HG03045 (cell line): ENCODE data around the gene FAM110D.

Source experiments
- ATAC-seq: cut with Tn5 transposase; IDR thresholded peaks from one replicate; pipeline ENCODE4 v1.9.1; 2021; ENCODE audit warnings: mild to moderate bottlenecking, moderate library complexity; ENCODE audit not compliant: unreplicated experiment

Gene FAM110D

DNA sequence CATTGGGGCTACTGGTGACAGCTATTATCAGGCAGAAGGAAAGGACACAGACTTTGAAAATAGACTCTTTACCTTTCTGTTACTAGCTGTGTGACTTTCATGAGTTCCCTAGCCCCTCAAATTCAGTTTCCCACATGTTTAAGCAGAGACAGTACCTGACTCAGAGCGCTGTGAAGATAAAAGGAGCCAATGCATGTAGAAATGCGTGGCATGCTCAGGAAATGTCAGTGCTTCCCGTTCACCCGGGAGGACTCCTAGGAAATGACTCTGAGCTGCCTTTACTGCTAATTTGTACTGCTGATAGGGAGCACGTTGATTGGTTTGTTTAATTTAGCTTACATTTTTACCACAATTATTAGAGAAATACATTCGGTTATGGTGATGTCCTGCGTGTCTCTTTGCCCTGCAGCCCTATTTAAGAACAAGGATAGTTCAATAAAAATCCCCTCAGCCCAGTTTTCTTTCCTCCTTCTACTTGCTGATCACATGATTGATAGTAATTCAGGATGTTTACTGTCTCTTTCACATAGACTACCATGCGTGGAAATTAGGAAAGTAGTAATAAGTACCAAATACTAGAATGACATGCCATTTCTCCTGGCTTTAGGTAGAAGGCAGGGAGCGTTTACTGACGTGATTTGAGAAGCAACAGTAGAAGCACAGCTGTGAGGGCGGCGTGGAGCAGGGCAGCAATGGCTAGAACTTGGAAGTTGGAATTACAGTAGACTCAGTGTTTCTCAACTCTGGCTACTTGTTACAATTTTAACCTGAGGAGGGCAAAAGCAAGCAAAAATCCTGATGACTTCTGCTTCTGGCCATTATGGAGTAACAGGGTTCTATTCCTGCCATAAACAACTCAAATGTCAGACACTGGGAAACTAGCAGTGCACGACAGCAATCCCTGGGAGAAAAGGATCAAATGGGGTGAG is 31.4 kb upstream of the FAM110D start:
- no peak for ATAC-seq

DNA sequence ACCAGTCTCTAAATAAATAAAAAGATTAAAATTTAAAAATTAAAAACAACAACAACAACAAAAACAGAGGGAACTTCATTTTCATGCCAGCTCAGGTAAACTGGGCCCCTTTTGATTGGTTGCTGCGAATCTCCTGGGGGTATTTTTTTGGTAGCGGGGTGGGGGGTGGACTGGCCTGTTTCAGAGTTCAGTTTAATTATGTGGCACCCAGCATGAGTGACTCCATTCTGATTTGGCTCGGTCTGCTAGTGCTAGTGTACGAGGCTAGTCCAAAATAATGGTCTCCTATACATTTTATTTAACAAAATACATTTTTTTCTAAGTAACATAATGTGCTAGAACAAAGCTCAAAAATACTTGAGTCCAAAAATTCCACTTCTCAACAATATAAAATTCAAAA is 29.1 kb upstream of the FAM110D start:
- no peak for ATAC-seq

DNA sequence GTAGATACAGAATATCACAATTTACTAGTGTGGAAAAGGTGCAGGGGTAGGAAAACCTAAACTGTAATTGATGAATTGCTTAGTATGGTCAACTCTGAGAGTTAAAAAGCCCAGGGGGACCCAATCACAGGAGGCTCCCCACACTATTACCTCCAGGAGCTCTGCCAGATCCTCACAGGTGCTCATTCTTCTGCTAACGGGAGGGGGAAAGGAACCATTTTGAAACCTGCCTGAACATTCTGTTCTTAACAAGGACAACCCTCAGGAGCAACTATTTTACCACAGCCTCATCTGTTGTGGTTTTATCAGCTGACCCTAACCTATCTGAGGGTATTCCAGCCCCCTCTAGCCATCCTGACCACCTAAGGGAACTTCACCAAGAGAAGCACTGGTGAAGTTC is 28.2 kb upstream of the FAM110D start:
- no peak for ATAC-seq

DNA sequence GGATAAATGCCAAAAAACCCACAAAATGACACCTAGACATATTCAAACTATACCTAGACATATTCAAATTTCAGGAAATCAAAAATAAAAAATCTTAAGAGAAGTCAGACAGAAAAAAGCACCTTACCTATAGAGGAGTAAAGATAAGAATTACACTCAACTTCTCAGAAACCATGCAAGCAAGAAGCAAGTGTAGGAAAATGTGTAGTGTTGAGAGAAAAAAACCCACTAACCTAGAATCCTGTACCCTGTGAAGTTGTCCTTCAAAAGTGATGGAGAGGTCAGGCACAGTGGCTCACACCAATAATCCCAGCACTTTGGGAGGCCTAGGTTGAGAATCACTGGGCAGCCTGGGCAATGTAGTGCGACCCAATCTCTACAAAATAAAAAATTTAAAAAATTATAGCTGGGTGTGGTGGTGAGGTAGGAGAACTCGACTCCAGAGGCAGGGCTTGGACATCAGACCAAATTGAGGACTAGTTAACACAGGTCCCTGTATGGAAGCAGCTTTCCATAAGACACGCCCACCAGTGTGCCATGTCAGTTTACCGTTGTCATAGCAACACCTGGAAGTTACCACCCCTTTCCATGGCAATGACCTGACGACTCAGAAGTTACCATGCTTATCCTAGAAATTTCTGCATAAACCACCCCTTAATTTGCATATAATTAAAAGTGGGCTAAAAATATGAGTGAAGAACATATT is 26.6 kb upstream of the FAM110D start:
- no peak for ATAC-seq

DNA sequence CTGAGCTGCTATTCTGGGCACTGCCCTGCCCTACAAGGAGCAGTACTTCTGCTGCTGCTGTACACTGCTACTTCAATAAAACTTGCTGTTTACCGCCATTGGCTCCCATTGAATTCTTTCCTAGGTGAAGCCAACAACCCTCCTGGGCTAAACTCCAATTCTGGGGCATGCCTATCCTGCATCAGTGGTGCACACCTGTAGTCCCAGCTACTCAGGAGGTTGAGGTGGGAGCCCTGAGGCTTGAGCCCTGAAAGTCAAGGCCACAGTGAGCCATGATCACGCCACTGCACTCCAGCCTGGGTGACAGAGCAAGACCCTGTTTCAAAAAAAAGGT is 26.1 kb upstream of the FAM110D start:
- no peak for ATAC-seq

DNA sequence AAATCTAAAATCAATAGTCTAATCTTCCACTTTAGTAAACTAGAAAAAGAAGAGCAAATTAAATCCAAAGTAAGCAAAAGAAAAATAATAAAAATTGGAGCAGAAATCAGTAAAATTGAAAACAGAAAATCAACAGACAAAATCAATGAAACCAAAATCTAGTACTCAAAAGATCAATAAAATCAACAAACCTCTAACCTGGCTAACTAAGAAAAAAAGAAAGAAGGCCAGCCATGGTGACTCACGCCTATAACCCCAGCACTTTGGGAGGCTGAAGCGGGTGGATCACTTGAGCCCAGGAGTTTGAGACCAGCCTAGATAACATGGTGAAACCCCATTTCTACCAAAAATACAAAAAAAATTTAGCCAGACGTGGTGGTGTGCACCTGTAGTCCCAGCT is 24.4 kb upstream of the FAM110D start:
- no peak for ATAC-seq

DNA sequence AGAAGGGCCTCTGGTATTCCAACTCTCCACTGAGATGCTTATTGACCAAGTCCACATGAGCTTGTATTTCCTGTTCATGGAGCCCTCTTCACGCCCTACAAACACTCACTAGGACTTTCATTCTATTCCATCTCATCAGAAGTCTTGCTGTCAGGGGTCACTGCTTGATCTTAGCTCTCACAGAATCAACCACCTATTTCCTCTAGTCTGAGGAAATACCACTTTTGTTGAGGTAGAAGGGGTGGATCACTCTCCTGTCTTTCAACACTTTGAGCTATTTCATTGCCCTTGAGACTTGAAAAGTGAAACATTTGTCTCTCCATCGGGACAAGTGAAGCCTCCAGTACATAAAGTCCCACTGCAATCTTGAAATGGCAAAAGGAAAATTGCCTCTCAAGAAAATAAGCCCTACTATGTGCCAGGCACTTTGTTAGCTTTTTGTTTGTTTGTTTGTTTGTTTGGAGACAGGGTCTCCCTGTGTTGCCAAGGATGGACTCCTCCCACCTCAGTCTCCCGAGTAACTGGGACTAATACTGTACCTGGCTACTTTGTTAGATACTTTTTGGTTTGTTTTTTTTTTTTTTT is 19.8 kb upstream of the FAM110D start:
- no peak for ATAC-seq

DNA sequence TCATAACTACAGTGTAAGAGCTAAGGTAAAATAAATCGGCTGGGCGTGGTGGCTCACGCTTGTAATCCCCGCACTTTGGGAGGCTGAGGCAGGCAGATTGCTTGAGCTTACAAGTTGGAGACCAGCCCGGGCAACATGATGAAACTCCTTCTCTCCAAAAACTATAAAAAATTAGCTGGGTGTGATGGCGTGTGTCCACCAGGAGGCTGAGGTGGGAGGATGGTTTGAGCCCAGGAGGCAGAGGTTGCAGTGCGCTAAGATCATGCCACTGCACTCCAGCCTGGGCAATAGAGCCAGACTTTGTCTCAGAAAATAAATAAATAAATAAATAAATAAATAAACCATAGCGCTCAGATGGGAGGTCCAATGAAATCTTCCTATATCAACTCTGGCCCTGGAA is 16.7 kb upstream of the FAM110D start:
- ATAC-seq = no peak

DNA sequence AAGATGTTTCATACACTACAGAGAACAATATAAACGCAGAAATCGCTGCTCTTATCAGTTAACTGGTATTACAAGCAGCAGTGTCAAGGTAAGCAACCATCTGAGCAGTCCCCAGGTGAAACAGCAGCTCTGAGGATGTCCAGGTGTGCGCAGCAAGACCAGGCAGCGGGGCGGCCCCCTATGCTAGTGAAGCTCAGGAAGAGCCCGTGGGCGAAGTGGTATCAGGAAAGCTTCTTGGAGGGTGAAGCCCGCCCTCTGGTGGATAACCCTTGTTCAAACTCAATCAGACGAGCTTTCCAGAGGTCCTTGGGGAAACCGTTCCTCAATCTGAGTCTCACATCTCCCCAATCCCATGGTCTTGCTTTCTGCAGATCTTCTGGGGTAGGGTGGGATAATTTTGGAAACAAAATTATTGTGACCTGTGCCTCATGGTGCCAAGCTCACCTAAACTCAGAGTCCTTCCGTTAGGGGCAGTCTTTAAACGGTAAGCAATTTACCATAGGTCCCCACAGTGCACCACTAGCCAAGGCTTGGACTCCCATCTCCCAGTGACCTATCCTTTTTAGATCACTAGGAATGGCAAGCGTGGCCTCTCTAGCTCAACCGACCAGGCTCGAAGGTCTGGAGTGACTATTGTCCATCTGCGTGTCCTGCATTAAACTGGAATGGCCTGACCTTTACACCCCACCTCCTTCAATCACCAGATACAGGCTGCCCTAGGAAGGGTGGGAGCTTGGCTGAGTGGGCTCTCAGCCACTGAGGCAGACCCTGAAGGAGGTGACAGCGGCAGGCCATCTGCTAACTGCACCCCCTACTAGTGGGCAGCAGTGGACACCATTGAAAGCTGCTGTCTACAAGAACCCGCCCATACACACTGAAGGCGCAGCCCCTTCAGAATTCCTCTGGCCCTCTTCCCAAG is 13.6 kb upstream of the FAM110D start:
- no peak for ATAC-seq

DNA sequence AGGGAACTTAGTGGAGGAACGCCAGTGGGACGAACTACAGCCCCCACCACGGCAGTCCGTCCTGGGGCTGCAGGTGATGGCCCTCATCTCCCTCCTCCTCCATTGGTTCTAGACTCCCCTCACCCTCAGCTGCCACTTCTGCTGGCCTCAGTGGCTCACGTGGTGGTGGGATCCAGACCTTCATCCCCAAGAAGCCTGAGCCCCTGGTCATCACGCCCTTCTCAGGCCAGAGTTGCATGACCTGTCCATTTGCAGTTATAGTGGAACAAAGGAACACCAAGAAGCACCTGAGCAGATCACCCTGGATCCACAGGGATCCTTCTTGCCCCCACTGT is 13.0 kb upstream of the FAM110D start:
- ATAC-seq = no peak

DNA sequence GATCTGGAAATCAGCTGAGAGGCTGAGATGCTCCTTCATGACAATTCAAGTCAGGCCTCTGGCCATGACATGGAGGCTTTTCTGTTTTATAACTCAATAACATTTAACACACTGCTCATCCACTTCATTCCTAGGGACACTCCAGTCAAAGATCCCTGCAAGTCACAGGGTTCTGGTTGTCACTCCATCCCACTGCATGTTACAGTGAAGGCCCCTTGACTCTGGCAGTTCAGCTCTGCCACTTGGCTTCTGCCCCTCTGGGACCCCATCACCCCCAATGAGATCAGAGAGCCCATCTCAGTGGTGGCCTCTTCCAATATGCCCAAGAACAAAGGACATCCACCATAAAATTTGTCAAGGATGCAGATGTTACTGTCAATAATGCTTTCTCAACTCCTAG is 10.0 kb upstream of the FAM110D start:
- no peak for ATAC-seq

DNA sequence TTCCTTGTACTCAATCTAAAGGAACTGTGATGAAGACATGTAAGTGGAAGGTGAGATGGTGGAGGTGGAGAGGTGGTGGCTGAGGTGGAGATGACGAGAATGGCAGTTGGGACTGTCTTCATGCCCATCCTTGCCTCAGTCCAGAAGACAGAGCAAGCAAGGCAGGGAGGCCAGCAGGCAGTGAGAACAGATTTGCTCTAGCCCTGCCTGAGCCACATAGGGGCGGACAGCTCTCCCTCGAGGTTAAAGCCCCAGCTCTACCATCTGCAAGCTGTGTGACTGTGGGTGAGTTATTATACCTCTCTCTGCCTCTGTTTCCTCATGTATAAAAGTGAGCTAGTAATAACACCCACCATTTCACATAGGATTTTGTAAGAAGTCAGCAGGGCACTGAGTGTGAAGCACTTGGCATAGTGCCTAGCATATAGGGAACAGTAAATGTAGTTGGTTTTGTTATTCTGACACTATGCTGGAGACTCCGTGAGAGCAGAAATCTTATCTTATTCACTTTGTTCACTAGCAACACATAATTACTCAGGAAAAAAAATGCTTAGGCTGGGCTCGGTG is 4.8 kb upstream of the FAM110D start:
- no peak for ATAC-seq

DNA sequence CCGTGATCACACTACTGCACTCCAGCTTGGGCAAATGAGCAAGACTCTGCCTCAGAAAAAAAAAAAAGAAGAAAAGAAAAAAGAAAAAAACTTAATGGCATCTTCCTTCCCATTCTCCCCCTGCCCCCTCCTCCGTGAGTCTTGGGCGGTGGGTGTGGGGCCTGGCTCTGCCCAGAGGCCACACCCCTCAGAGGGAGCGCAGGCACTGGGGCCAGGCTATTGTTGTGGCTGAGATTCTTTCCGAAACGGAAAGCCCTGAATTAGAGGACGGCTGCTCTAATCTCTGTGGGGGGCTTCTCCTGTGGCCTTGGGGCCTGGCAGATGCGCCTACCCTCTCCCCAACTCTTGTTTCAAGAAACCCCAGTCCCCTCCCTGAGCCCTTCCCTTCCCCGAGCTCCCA is 4.1 kb upstream of the FAM110D start:
- no peak for ATAC-seq

DNA sequence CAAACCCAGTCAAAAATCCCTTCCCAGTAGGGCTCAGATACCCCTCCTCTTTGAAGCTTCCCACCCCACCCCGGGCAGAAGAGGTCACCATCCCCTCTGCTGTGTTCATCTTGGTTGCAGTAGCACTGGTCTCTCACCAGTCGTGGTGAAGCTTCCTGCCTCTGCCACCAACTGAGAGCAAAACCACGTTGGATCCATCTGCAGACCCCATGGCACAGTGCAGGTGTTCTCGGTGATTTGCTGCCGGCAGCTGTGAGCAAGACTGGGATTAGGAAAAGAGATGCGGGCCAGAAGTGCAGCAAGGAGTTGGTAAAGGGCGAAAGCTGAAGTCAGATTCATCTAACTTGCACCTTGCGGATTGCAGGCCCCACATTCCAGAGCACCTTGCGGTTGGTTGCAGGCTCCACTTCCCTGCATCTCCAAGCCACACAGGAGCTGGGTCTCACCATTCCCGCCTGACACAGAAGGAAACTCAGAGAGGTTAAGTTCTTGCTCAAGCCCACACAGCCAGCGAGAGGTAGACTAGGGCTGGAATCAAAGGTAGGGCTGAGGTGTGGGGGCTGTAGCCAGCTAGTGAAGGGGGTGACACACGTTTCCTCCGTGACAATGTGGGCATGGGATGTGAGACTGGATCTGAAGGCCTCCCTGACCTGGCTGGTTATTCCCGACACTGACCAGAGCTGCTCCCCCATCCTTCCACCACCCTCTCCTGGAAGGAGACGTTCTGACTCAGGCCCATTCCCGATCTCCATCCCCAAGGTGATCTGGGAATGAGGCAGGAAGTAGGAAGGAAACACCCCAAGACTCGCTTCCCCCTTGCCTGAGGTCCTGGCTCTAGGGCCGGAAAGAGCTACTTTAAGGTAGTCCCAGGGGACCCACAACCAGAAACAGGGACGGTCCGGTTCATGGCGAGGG is 3.3 kb upstream of the FAM110D start:
- no peak for ATAC-seq

DNA sequence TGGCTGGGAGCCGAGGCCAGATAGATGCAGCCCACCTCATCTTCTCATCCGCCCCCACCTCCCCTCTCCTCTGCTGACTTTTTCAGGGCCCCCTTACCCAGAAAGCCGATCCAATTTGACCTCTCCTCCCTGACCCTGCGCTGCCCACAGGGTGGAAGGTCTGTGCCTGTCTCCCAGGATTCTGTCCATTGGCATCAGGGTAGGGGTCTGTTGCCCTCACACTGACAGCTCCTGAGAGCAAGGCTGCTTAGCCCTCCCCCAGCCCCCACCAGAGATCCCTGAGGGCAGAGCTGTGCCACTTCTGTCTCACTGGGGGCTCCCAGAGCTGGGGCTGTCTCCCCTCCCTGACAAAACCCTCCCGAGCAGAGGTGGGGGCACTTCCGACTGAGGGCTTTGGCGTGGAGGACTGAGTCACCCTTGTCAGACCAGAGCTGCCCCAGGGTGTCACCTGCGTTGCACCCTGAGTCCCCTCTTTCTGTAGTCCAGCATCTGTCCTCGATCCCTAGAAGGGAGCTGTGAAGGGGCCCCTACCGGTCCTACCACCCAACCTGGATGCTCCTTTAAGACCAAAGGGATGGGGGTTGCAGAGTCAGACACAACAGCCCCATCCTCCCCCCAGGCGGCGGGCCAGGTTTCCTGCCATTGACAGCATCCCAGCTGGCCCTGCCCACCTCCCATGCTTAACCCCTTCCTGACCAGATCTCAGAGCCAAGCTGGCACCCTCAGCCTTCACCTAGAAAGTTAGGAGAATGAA is 2.4 kb upstream of the FAM110D start:
- ATAC-seq = no peak

DNA sequence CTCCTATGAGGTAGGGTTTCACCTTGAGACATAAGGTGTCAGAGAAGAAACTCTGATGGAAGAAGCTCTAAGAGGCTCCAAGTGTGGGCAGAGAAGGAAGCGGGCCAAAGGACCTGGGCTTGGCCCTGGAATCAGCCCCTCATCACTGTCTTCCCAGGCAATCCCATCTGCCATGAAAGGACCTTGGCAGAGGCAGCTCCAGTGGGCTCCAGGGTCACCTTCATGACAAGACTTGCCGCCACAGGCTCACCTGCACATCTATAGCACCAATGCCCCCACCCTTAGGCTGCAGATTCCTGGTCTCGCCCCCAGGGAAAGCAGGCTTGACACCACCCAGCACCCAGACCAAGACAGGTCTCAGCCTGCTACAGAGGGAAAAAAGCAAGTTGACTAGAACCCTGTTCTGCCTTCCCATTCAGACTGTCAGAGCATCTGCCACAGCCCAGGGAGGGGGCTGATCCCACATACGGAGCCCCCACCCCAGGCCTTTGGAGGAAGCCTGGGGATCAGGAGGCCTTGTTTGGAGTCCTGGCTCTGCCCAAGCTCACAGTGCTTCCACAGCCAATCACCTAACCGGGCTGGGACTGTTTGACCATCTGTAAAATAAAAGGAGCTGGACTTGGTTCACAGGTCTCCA is 490 bp upstream of the FAM110D start:
- ATAC-seq = no peak

DNA sequence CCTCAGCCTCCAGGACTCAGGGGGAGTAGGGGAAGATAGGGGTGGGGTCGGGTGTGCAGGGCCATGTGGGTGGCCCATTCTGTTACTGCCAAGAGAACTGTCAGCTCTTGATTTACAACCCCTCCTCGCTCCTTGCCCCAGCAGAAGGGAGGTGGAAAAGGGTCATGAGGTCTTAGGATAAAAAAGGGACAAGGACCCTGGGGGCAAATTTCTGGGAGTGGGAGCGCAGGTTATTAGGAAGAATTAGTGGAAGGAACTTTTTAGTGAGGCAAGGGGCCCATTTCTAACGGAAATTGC is 812 bp downstream of the FAM110D start:
- no peak for ATAC-seq

DNA sequence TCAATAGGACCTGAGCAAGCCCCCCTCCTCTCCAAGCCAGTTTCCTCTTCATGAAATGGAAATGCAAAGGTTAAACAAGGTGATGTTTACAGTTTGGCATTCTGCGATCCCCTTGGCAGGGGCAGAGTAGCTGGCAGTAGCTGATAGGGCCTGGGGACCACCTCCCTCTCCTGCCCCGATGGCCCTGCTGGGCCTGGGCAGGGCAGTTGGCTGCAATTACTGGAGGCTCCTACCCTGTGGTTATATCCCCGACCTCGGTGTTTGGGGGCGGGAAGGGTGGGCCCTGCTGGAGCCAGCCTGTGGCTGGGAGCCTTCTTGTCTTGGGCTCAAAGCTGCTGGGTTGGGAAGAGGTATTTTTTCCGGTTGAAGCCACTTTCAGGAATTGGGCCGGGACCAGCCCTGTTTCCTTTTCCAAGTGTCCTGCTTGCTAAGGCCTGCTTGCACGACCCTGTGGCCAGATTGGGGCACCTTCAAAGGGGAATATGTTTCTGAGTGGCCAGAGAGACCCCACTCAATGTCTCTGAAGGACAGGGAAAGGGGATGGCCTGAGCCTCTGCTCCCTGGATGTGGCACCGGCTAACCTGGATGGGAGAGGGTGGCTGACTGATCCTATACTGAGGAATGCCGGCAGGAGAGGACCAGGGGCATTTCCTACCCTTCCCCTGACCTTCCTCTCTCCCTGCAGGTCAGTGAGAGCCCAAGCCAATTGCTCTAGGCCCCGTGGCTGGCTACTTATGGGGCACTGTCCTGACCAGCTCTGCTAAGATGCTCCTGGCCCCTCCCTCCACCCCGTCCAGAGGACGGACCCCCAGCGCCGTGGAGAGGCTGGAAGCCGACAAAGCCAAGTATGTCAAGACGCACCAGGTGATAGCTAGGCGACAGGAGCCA is 1.9 kb downstream of the FAM110D start:
- no peak for ATAC-seq
